PC-3 (cell line): Measurements from ENCODE around the gene USP2.

Source experiments
- EZH2 ChIP-seq: fragments of 300-600 bp; sonication (generic); IDR thresholded peaks from one replicate; pipeline ENCODE4 v1.6.1; 2017; ENCODE audit warnings: antibody characterized with exemption, mild to moderate bottlenecking, low read length; ENCODE audit not compliant: unreplicated experiment
- EZH2phosphoT487 ChIP-seq: fragments of 300-600 bp; sonication (generic); IDR thresholded peaks from 2 replicates; pipeline ENCODE4 v1.6.1; 2018; ENCODE audit warnings: mild to moderate bottlenecking, antibody characterized with exemption, low read length, borderline replicate concordance
- TF ChIP-seq, protein P1 (sequence below): fragments of 300-600 bp; sonication (generic); conservative IDR thresholded peaks from 2 replicates; pipeline ENCODE4 v1.5.1; 2017; ENCODE audit warnings: antibody characterized with exemption, low read depth, mild to moderate bottlenecking, low read length

DNA sequence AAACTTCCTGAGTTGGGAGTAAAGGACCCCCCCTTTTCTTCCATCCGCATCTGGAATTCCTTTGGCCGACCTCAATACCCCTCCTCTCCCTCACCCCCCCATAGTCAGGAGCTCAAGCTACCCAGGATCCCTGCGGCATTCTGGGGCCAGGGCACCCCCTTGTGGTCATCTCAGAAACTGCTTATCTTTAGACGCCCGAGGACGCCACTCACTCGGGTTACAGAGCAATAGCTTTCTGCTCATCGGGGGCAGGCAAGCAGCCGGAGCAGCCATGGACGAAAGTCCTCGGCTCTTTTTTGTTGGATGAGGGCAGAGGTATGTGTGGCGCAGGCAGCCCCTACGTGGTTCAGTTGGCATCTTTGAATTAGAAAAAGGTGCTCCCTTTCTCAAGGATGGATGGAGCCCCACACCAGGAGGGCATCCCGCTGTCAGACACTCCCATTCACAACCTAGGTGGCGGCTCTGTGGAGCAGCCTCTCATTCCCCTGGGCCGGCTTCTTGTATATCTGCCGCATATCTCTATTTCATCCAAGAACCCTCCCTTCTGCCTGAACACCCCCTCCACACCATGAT, 43.1 kb downstream of the USP2 start:
- TF ChIP-seq, protein P1, sequence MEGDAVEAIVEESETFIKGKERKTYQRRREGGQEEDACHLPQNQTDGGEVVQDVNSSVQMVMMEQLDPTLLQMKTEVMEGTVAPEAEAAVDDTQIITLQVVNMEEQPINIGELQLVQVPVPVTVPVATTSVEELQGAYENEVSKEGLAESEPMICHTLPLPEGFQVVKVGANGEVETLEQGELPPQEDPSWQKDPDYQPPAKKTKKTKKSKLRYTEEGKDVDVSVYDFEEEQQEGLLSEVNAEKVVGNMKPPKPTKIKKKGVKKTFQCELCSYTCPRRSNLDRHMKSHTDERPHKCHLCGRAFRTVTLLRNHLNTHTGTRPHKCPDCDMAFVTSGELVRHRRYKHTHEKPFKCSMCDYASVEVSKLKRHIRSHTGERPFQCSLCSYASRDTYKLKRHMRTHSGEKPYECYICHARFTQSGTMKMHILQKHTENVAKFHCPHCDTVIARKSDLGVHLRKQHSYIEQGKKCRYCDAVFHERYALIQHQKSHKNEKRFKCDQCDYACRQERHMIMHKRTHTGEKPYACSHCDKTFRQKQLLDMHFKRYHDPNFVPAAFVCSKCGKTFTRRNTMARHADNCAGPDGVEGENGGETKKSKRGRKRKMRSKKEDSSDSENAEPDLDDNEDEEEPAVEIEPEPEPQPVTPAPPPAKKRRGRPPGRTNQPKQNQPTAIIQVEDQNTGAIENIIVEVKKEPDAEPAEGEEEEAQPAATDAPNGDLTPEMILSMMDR = peak; percentile 95
- TF ChIP-seq EZH2 (no peak), EZH2phosphoT487 (no peak)
